H1 (cell line): ENCODE results near the gene MICALL2. TPM values are rescaled to one million over a fixed set of nuclear protein-coding genes. Genes with fewer than 3 reads are reported as not detected.

Experiments
- FOSL1 ChIP-seq: IDR thresholded peaks from 2 replicates; pipeline ENCODE4 v1.6.1; 2011; ENCODE audit warnings: mild to moderate bottlenecking, low read depth, low read length, moderate library complexity; ENCODE audit not compliant: insufficient read depth
- RNF2 ChIP-seq: fragments of 200-900, 300-1000 bp; sonication (generic); IDR thresholded peaks from 2 replicates; pipeline ENCODE4 v1.7.1; 2016; ENCODE audit warnings: borderline replicate concordance, low read depth, mild to moderate bottlenecking, antibody characterized with exemption, low read length; ENCODE audit not compliant: poor library complexity, severe bottlenecking; ENCODE audit errors: missing control alignments
- SIRT6 ChIP-seq: IDR thresholded peaks from one replicate; pipeline ENCODE4 v1.7.1; 2012; ENCODE audit warnings: low read length, inconsistent platforms
- polyA plus RNA-seq, 7 experiments: library from polyadenylated mRNA; depleted of rRNA in 3 of 7; stranded (reverse) in 5 of 7; unstranded in 2 of 7; fragments of >200 nt in 5 of 7; fragments of 200-250 nt in 2 of 7; gene quantifications; 1 replicate in 5 of 7; 2 replicates in 1 of 7; 4 replicates in 1 of 7; pipeline versions ENCODE4 v1.2.1 to v1.2.3, GENCODE V29; 2011 to 2013; ENCODE audit warnings: missing spikeins in 2 of 7, mixed read lengths in 2 of 7
- total RNA-seq: library from RNA; stranded (reverse); fragmentation: NEBNext Ultra II Directional; extraction: Animal tissue kit (Norgen Biotek cat#: 25700); gene quantifications from 2 replicates; pipeline ENCODE4 v1.2.1, GENCODE V29; 2021

The MICALL2 gene
- total and polyA plus RNA-seq, 2 of the 8 experiments (the other 6 are each of a cell fraction or from before 2014, with no cell fraction given), result 5.3 to 8.5 TPM

- TF ChIP-seq FOSL1 (no peak), RNF2 (no peak), SIRT6 (no peak)
These were observed 49.7 kb downstream of the MICALL2 start (continued) for GRCh38 chr7:1409555-1409954.
